ENCODE results near the gene CDON.
A peak's percentile ranks its signal among the peaks of the same experiment; 100 is the strongest.

The CDON gene

GRCh38 chr11:126082251-126083109, 19.8 kb upstream of the CDON start:
- no peak for DNase-seq (ENCODE audit: low read depth in 2 of 2)

GRCh38 chr11:126081915-126082250, 19.2 kb upstream of the CDON start:
- no peak for DNase-seq (ENCODE audit: low read depth in 2 of 2)

GRCh38 chr11:126080161-126080941, 17.7 kb upstream of the CDON start:
- no peak for DNase-seq (ENCODE audit: low read depth in 2 of 2)

GRCh38 chr11:126079621-126080124, 17.0 kb upstream of the CDON start:
- no peak for DNase-seq (ENCODE audit: low read depth in 2 of 2)

GRCh38 chr11:126076641-126077040, 14.0 kb upstream of the CDON start:
- no peak for DNase-seq (ENCODE audit: low read depth in 2 of 2)

GRCh38 chr11:126072801-126073594, 10.3 kb upstream of the CDON start:
- no peak for DNase-seq (ENCODE audit: low read depth in 2 of 2)

- DNase-seq (ENCODE audit: low read depth in 2 of 2) = no peak
These were observed 9.6 kb upstream of the CDON start for GRCh38 chr11:126072141-126072741.

- DNase-seq (ENCODE audit: low read depth in 2 of 2) = no peak
These were observed 814 bp upstream of the CDON start for GRCh38 chr11:126063507-126063852.

GRCh38 chr11:126061707-126062678, 673 bp downstream of the CDON start:
- DNase-seq (ENCODE audit: low read depth in 2 of 2) = peak; percentile 4 to 19

GRCh38 chr11:126060757-126061171, 1.9 kb downstream of the CDON start:
- no peak for DNase-seq (ENCODE audit: low read depth in 2 of 2)

- DNase-seq (ENCODE audit: low read depth in 2 of 2) = no peak
These were observed 3.4 kb downstream of the CDON start for GRCh38 chr11:126059238-126059781.

- no peak for DNase-seq (ENCODE audit: low read depth in 2 of 2)
These were observed 4.4 kb downstream of the CDON start for GRCh38 chr11:126058105-126058874.

GRCh38 chr11:126054882-126055281, 7.8 kb downstream of the CDON start:
- DNase-seq (ENCODE audit: low read depth in 2 of 2) = no peak

- DNase-seq (ENCODE audit: low read depth in 2 of 2) = no peak
These were observed 8.3 kb downstream of the CDON start for GRCh38 chr11:126054408-126054807.

- DNase-seq (ENCODE audit: low read depth in 2 of 2) = no peak
These were observed 9.0 kb downstream of the CDON start for GRCh38 chr11:126053415-126054286.

GRCh38 chr11:126051117-126051516, 11.5 kb downstream of the CDON start:
- no peak for DNase-seq (ENCODE audit: low read depth in 2 of 2)

- no peak for DNase-seq (ENCODE audit: low read depth in 2 of 2)
These were observed 13.5 kb downstream of the CDON start for GRCh38 chr11:126049159-126049558.

GRCh38 chr11:126048197-126048596, 14.5 kb downstream of the CDON start:
- no peak for DNase-seq (ENCODE audit: low read depth in 2 of 2)
